Astrocyte of the hippocampus (primary cell): ENCODE measurements around the gene CACNA1E.

Experiments
- DNase-seq: peaks from one replicate; pipeline ENCODE4 v3.0.0; 2011; ENCODE audit warnings: low read depth, low spot score

Gene CACNA1E

GRCh38 chr1:181632960-181633359 is 149.6 kb downstream of the CACNA1E start:
- DNase-seq: no peak

DNA sequence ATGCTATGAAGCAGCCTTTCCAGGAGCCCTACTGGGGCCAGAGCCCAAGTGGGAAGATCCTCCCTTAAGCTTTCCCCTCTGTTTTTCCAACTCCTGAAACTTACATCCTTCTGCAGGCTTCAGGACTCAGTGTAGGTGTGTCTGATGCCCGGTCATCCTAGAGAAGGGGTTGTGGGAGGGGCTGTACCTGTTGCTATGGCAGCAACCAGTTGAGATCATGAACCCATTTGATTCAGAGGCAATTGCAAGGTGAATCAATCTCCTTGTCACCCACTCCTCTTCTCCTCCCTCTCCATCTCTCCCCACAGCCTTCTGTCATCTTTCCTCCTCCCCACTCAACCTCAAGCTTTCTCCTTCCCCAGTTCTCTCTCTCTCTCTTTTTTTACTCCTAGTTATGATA is 151.8 kb downstream of the CACNA1E start:
- no peak for DNase-seq

GRCh38 chr1:181637998-181638397 is 154.7 kb downstream of the CACNA1E start:
- DNase-seq: no peak

- DNase-seq: no peak
Measured at GRCh38 chr1:181640956-181641355, 157.6 kb downstream of the CACNA1E start.

DNA sequence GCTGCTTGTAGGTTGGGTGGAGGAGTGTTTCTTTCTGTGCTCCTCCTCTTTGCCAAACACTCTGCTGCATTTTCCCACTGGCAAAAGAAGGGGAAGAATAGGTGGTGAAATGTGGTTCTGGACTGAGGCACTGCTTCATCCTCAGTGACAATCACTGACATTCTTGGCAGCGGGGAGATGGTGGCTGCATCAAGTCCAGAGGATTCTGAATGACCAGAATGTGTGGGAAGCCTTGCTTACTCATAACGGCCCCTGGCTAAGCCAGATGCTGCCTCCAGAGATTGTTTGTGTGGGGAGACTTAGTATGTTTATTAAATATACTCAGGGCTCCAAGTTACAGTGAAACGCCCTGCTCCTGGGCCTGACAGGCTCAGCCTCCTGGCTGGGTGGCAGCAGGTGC is 160.3 kb downstream of the CACNA1E start:
- DNase-seq: peak; percentile 13

DNA sequence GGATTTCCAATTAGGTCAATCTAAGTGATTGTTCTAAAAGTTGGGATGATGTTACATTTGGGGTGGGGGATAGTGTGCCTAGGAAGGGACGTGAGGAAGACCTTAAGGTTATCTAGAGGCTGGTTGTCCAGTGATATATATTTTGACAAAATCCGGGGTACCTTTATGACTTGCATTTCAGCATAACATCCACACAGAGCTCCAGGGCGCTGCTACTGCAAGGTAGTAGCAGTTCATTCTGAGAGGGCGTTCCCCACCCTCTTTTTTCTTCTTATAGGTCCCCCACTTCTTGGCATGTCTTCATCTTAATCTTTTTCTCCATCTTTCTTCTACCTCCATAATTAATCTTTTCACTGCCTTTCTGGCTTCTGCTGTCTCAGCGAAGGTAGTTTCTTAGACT is 161.9 kb downstream of the CACNA1E start:
- DNase-seq: no peak

GRCh38 chr1:181646710-181647109 is 163.4 kb downstream of the CACNA1E start:
- DNase-seq: no peak

- DNase-seq: peak; percentile 56
Measured at GRCh38 chr1:181647314-181648035, 164.2 kb downstream of the CACNA1E start.

GRCh38 chr1:181651276-181651675 is 168.0 kb downstream of the CACNA1E start:
- DNase-seq: no peak

DNA sequence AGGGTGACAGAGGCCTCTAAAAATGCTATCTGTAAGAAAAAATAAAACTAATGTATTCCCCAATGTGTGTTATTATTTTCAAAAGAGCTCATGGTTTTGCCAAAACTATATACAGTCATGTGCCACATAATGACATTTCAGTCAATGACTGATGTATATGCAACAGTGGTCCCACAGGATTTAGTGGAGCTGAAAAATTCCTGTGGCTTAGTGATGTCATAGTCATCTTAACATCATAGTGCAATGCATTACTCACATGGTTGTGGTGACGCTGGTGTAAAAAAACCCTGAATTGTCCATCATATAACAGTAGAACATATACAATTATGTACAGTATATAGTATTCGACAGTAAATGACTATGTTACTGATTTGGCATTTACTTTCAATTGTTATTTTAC is 172.4 kb downstream of the CACNA1E start:
- peak; percentile 81 for DNase-seq

- DNase-seq: peak; percentile 17
Measured at GRCh38 chr1:181656491-181656890, 173.2 kb downstream of the CACNA1E start.

DNA sequence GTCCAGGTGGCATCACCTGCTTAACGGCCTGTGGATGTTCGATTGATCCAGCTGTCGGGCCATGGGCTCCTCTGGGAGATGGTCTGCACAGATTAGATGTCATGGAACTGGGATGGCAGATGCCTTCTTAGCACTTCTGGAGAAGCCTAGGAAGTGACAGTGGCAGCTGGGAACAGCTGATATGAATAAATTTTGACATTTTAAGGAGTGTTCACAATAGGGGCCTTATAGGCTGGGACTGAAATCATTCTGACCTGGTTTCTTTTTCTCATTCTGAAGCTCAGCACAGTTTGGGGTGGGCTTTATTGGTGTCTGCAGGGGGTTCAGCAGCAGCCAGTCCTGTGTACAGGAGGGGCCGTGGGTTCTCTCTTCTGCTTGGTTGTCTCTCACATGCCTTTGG is 175.3 kb downstream of the CACNA1E start:
- no peak for DNase-seq

DNA sequence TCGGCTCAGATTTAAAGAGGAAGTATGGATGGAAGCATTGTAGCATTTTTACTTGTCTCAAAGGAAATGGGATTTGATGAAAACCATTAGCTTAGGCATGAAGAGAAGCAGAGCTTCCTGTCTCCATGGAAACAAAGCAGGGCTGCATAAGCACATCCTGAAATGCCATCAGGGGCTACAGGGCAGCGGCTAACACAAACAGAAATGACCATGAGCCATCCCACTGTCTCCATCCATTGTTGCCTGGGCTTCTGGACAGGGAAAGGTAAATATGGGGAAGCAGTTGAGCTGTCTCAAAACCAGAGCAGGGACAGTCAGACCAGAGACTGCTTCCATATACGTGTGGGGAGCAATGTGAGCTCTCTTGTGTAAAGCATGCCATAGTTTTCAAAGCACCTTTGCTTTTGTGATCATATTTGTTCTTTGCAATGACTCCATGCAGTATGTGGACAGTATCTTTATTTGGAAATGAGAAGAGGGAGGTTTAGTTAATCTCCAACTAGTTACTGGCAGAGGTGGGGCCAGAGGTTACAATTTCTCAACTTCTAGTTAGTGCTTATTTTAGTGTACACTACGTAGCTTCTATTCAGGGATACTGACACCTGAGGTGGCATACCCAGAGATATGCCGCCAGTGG is 176.1 kb downstream of the CACNA1E start:
- DNase-seq: no peak

DNA sequence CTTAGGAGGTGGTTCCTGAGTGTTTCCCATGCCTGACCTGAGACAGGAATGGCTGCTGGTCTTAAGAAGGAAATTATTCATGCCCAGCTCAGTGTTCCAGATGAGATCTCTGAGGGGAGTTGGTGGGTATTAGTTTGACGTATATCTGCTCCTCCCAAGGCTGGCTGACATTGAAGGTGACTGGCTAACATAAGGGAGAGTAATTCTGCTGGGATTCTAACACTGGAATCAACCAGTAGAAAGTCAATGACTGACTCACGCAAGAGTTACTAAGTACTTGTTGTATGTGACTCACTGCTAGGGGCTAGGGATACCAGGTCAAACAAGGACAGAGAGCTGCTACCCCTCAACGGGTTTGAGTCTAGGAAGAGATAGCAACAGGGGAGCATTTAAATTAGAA is 177.3 kb downstream of the CACNA1E start:
- DNase-seq: no peak

DNA sequence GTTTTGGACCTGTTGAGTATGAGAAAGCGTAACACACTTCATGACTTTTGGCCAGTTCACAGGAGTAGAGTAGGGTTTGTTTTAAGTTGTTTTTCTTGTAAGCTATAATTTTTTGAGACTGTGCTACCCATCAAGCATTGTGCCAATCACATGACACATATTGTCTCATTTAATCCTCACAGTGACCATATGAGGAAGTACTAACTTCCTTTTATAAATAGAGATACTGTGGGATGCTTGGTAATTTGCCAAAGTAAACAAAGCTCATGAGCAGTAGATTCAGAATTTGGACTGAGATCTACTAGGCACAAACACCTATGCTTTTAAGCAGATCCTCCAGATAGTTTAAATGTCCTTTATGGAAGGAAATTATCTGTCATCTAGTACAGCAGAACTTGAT is 178.3 kb downstream of the CACNA1E start:
- DNase-seq: no peak

GRCh38 chr1:181662606-181663005 is 179.3 kb downstream of the CACNA1E start:
- DNase-seq: no peak

DNA sequence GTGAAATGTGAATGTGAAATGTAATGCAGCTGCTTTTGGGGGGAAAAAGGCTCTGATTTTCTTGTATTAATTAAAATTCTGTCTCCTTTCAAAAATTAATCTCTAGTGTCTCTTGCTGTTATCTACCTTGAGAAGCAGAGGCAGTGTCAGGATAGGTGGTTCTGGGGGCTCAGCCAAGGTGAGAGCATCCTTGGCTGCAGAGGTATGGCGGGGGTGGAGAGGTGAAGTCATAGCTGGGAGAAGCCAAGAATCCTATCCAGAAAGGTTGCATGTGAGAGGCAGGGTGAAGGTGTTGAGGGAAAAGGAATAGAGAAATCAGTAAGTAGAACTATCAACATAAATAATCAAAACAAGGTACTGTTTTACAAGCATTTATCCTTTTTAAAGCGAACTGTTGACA is 181.2 kb downstream of the CACNA1E start:
- no peak for DNase-seq

DNA sequence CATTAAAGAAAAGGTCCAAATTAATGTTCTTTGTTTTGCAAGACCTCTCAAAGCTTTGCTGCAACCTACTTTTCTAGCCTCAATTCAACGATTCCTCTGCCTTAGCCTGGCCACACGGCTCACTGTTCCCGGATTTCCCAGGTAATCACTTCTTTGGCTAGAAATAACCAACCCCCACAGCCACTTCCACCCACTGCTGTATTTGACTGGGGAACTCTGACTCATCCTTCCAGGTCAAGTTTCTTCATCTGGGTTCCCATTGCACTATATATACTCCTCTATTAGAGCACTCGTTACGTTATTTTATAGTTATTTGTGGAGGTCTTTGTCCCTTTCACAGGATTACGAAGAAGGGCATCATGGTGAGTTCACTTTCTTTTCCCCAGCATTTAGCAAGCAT is 185.9 kb downstream of the CACNA1E start:
- peak; percentile 16 for DNase-seq

DNA sequence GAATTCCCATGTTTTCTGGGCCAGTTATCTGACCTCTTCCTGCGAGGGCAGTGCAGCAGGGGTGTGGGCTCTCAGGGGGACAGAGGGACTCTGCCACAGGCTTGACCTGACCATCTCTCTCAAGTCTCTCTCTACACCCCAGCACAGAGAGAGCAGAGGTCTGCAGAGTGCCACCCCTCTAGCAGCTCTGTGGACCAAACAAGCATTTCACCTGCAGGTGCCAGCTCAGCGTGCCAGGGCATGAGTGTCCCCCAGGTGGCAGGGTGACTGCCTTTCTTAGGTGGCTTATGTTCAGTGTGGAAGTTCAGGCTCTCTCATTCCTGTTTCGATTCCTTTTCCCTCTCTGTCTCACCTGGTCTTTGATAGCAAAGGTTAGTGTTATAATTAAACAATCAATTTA is 191.3 kb downstream of the CACNA1E start:
- no peak for DNase-seq

- DNase-seq: no peak
Measured at GRCh38 chr1:181675091-181675917, 192.0 kb downstream of the CACNA1E start.

DNA sequence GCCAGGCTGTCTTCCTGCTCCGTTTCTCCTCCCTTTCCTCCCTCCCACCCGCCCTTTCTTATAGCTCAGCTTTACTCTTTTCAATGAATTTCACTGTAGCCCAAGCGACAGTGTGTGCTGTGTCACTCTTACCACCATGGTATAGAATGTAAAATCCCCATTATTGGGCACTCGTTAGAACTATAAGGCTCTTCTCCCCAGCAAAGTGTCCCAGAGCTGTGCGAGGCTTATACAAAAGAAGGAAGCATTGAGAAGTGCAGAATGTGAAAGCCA is 192.5 kb downstream of the CACNA1E start:
- no peak for DNase-seq

- DNase-seq: peak; percentile 52
Measured at GRCh38 chr1:181676269-181676668, 193.0 kb downstream of the CACNA1E start.

GRCh38 chr1:181680332-181680731 is 197.0 kb downstream of the CACNA1E start:
- no peak for DNase-seq
